B cell (primary cell): ENCODE results near the gene MEG3. TPM values are rescaled to one million over a fixed set of nuclear protein-coding genes. Genes with fewer than 3 reads are reported as not detected.

Source experiments
- ATAC-seq: fragments of 200-7000 bp; cut with Tn5 transposase; one replicate; pipeline ENCODE4 v1.10.0; 2021; ENCODE audit warnings: low read depth, mild to moderate bottlenecking, moderate number of reproducible peaks, moderate library complexity
- CTCF ChIA-PET: fragments of 350-600 bp; sonication (Branson Sonifier 250); formaldehyde crosslinking; loops from one replicate; lab custom pipeline; 2021; ENCODE audit warnings: antibody characterized with exemption, inconsistent platforms; lab: Charles Lee
- POLR2A ChIA-PET: fragments of 350-600 bp; sonication (Branson Sonifier 250); formaldehyde crosslinking; loops from one replicate; lab custom pipeline; 2021; ENCODE audit warnings: antibody characterized with exemption; lab: Charles Lee
- DNase-seq: peaks from one replicate; pipeline ENCODE4 v3.0.0; 2013
- H2AFZ ChIP-seq: 2 replicates; pipeline ENCODE4 v1.6.1; 2012; ENCODE audit warnings: mild to moderate bottlenecking, low read depth, low read length; ENCODE audit not compliant: insufficient read depth, poor library complexity, severe bottlenecking
- H3K27ac ChIP-seq, 2 donors: 1 replicate in 1 of 2; 2 replicates in 1 of 2; pipeline ENCODE4 v1.5.1; 2012 to 2013; ENCODE audit warnings: low read length in 2 of 2, mild to moderate bottlenecking in 2 of 2, moderate library complexity in 1 of 2
- H3K27me3 ChIP-seq, 4 experiments: fragments of 200-600 bp in 1 of 4; sonication (generic) in 1 of 4; replicated peaks in 1 of 4; 1 replicate in 2 of 4; 2 replicates in 2 of 4; pipeline versions ENCODE4 v1.6.1 to v1.7.0; 2013 to 2016; ENCODE audit warnings: low read length in 3 of 4, mild to moderate bottlenecking in 2 of 4, mixed read lengths in 1 of 4, moderate library complexity in 1 of 4; ENCODE audit not compliant: insufficient read depth in 4 of 4, control insufficient read depth in 3 of 4; ENCODE audit errors: control extremely low read depth in 1 of 4
- H3K36me3 ChIP-seq, 2 experiments: replicated peaks in 1 of 2; 1 replicate in 1 of 2; 2 replicates in 1 of 2; pipeline versions ENCODE4 v1.6.1 to v1.7.1; 2013; ENCODE audit warnings: low read length in 1 of 2; ENCODE audit not compliant: insufficient read depth in 2 of 2, control insufficient read depth in 1 of 2; ENCODE audit errors: control extremely low read depth in 1 of 2, extremely low read depth in 1 of 2
- H3K4me1 ChIP-seq, 2 donors: fragments of 200-600 bp in 1 of 2; sonication (generic) in 1 of 2; 1 replicate in 1 of 2; 2 replicates in 1 of 2; pipeline versions ENCODE4 v1.5.1 to v1.6.1; 2013 to 2017; ENCODE audit warnings: low read length in 2 of 2; ENCODE audit not compliant: control insufficient read depth in 2 of 2, insufficient read depth in 2 of 2
- H3K4me2 ChIP-seq: replicated peaks from 2 replicates; pipeline ENCODE3; 2012; ENCODE audit warnings: mild to moderate bottlenecking, low read depth, low read length; ENCODE audit not compliant: poor library complexity, severe bottlenecking
- H3K4me3 ChIP-seq, 5 experiments: fragments of 200-600 bp in 1 of 5; sonication (generic) in 1 of 5; 1 replicate in 3 of 5; 2 replicates in 2 of 5; pipeline versions ENCODE4 v1.5.1 to v1.7.0; 2011 to 2016; ENCODE audit warnings: low read length in 4 of 5, mild to moderate bottlenecking in 4 of 5, low read depth in 2 of 5, control low read depth in 1 of 5, moderate library complexity in 1 of 5; ENCODE audit not compliant: insufficient read depth in 1 of 5; ENCODE audit errors: control extremely low read depth in 1 of 5, extremely low read depth in 1 of 5
- H3K79me2 ChIP-seq: fragments of 200-600 bp; sonication (generic); one replicate; pipeline ENCODE4 v1.6.0; 2016; ENCODE audit warnings: low read length; ENCODE audit not compliant: control insufficient read depth, insufficient read depth
- H3K9ac ChIP-seq: fragments of 200-600 bp; sonication (generic); 2 replicates; pipeline ENCODE4 v1.6.1; 2017; ENCODE audit warnings: mild to moderate bottlenecking, low read length, moderate library complexity
- H3K9me3 ChIP-seq, 3 donors: one replicate each; pipeline versions ENCODE4 v1.6.1 to v1.7.1; 2013; ENCODE audit warnings: low read length in 2 of 3; ENCODE audit not compliant: control insufficient read depth in 2 of 3, insufficient read depth in 1 of 3; ENCODE audit errors: control extremely low read depth in 1 of 3
- H4K20me1 ChIP-seq: 2 replicates; pipeline ENCODE4 v1.6.0; 2012; ENCODE audit warnings: mild to moderate bottlenecking, low read length; ENCODE audit not compliant: insufficient read depth, control insufficient read depth, poor library complexity, severe bottlenecking
- H3K27ac Mint-ChIP-seq: one replicate; pipeline ENCODE4 v1.8.0; 2021; ENCODE audit warnings: mixed read lengths
- H3K27me3 Mint-ChIP-seq: one replicate; pipeline ENCODE4 v1.8.0; 2021; ENCODE audit warnings: mixed read lengths
- H3K4me1 Mint-ChIP-seq: one replicate; pipeline ENCODE4 v1.8.0; 2021; ENCODE audit warnings: mixed read lengths
- H3K4me3 Mint-ChIP-seq: one replicate; pipeline ENCODE4 v1.8.0; 2021; ENCODE audit warnings: mixed read lengths
- H3K9me3 Mint-ChIP-seq: one replicate; pipeline ENCODE4 v1.8.0; 2022; ENCODE audit warnings: mixed read lengths; ENCODE audit not compliant: insufficient read depth
- CTCF ChIP-seq: fragments of 200-600 bp; IDR thresholded peaks from one replicate; pipeline ENCODE4 v1.8.0; 2022; ENCODE audit warnings: antibody characterized with exemption, mild to moderate bottlenecking
- EZH2 ChIP-seq: IDR thresholded peaks from 2 replicates; pipeline ENCODE4 v1.6.1; 2012; ENCODE audit warnings: borderline replicate concordance, low read depth, mild to moderate bottlenecking, moderate library complexity, low read length; ENCODE audit not compliant: insufficient read depth, poor library complexity, severe bottlenecking
- WGBS: methylation state at CpG from one replicate; pipeline ENCODE4 v1.1.5; 2013; ENCODE audit warnings: missing lambda C conversion rate; ENCODE audit not compliant: insufficient coverage; 5-methylcytosine and 5-hydroxymethylcytosine counted together
- intact Hi-C: fragments of 100-400 bp; cut with micrococcal nuclease; formaldehyde crosslinking; loops from one replicate; pipeline ENCODE4 v1.10.0; 2022
- polyA plus RNA-seq: library from polyadenylated mRNA; depleted of rRNA; stranded (reverse); fragments of >200 nt; gene quantifications from 2 replicates; pipeline ENCODE4 v1.2.3, GENCODE V29; 2012
- total RNA-seq, 2 donors: library from RNA; stranded (reverse); fragments of 120-200 nt in 1 of 2; gene quantifications; 1 replicate in 1 of 2; 2 replicates in 1 of 2; pipeline versions ENCODE4 v1.2.3 to v1.2.4, GENCODE V29; 2013 to 2022

The MEG3 gene
- total and polyA plus RNA-seq, 2 donors (not counting 1 experiment from before 2014, with no cell fraction given): 0.13 TPM; not detected in 1

DNA sequence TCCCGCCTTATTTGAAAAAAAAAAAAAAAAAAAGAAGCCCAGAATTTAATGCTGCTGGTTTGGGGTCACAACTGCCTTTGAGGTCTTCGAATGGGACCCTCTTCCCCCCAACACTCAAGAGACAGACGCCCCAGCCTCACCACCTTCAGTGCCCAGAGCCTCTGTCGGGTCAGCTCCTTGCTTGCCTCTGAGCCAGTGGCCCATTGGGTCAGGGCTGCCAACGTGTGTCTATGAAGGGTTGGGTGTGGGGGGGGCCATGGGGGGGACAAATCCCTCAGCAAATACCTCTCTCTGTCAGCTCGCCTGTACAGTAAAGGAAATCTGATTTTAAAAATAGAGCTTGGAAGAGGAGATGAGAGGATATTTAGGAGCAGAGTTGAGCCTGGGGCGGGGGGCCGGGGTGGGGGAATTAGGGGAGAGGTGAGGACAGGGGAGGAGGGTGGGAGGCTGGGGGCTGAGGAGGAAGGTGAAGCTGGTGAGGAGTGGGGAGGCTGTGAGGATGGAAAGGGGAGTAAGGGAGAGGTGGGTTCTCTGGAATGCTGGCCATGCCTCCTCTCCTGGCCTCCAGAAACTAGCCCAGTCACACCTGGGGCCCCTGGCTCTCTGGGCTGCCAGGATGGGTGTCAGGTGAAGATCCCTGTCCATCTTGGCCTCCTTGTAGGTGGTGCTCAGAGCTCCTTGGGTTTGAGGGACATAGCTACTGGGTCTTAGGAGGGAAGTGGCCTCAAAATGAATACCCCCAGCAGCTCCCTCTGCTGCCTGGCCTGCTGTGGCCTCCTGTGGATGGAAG is 64.3 kb downstream of the MEG3 start:
- TF ChIP-seq EZH2: no peak
- no peak for TF ChIP-seq CTCF
- WGBS: 80% methylated on average over 2 of the region's 8 CpGs

DNA sequence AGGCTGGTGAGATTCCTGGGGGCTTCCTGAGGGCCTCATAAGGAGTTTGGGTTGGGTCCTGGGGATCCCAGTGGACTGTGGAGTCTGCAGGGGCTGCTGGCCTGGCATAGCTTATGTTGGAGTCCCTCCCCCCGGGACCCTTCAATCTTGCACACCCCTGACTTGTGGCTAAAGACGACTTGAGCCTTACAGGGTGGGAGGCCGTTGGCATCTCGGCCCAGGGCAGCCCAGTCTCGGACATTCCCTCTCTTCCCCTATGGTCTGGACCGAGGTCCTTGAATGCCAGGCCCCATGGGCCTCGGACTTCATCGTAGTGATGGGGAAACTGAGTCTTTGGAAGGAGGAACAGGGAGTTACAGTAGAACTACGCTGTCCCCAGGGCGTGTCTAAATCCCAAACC is 65.1 kb downstream of the MEG3 start:
- Histone ChIP-seq H3K36me3 (no peaks in the 10 kb centered on the region), H2AFZ (no peak overlapping the region), H3K4me1 (no peaks in the 10 kb centered on the region), H3K9me3 (no peaks in the 10 kb centered on the region), H3K9ac (no peak overlapping the region), H3K27ac (no peak overlapping the region), H3K4me2 (no peak overlapping the region), H3K4me3 (no peak overlapping the region), H3K27me3 (peaks cover 0 to 2% (median 0%) of the 10 kb centered on the region in 4 experiments), H4K20me1 (no peaks in the 10 kb centered on the region), H3K79me2 (no peaks in the 10 kb centered on the region)
- POLR2A ChIA-PET: no interaction called here
- no peak for ATAC-seq
- TF ChIP-seq CTCF (no peak), EZH2 (no peak)
- WGBS: 90% methylated on average over 2 of the region's 10 CpGs
- Mint-ChIP-seq H3K4me1 (no peaks in the 10 kb centered on the region), H3K27ac (no peak overlapping the region), H3K4me3 (no peak overlapping the region), H3K9me3 (no peaks in the 10 kb centered on the region), H3K27me3 (peaks cover 7% of the 10 kb centered on the region)
- DNase-seq: no peak
- intact Hi-C loops: no loop called here
- CTCF ChIA-PET: no interaction called here

More for the DNA sequence above, 64.3 kb downstream of the MEG3 start:
- Histone ChIP-seq H3K9ac (no peak overlapping the region), H3K4me1 (no peaks in the 10 kb centered on the region), H3K4me3 (no peak overlapping the region), H3K4me2 (no peak overlapping the region), H4K20me1 (no peaks in the 10 kb centered on the region), H3K79me2 (no peaks in the 10 kb centered on the region), H3K27me3 (no peaks in the 10 kb centered on the region), H2AFZ (no peak overlapping the region), H3K9me3 (no peaks in the 10 kb centered on the region), H3K36me3 (no peaks in the 10 kb centered on the region), H3K27ac (no peak overlapping the region)
- DNase-seq (no peak), ATAC-seq (no peak)
- Mint-ChIP-seq H3K9me3 (no peaks in the 10 kb centered on the region), H3K4me3 (no peak overlapping the region), H3K4me1 (no peaks in the 10 kb centered on the region), H3K27ac (no peak overlapping the region), H3K27me3 (peaks cover 4% of the 10 kb centered on the region)
- POLR2A ChIA-PET: no interaction called here
- CTCF ChIA-PET: no interaction called here
- intact Hi-C loops: no loop called here
